ENCODE data around the gene TGFBR2. TPM values are rescaled to one million over a fixed set of nuclear protein-coding genes. Genes with fewer than 3 reads are reported as not detected.

TGFBR2 gene
- total RNA-seq: 100 to 1,000 TPM in 1 of 2 donors, 10 to 100 TPM in 1; 91.8 to 143 TPM

GRCh38 chr3:30606301-30607031, at the start of gene TGFBR2:
TGFBR2 (plus strand) TSS chr3:30606601; CDS start chr3:30606884, 283 bp downstream.
- no peaks in the 10 kb centered on the region for H3K27me3 ChIP-seq
- WGBS, 2 donors: 0 to 1% methylated on average over 11 to 38 of the region's 71 CpGs
- DNase-seq: peak; percentile 92 to 97 (median 95)
- H3K4me1 ChIP-seq: peaks cover 43% of the 10 kb centered on the region
- H3K36me3 ChIP-seq (replicated peaks in 1 of 2; ENCODE audit: insufficient read depth in 1 of 2, low read depth in 2 of 2): no peaks in the 10 kb centered on the region
- intact Hi-C loops (cut with DNase I): no loop called here
- TF ChIP-seq POLR2A (IDR thresholded peaks at IDR 0.05): peak; percentile 94 to 96 (median 94)
- TF ChIP-seq CTCF (IDR thresholded peaks at IDR 0.05): peak in 4 of 7 experiments; percentile 23 to 49 (median 35)
- no peaks in the 10 kb centered on the region for H3K9me3 ChIP-seq
- peak within 1 kb of the TSS; percentile 66 to 75 for H3K4me3 ChIP-seq
- ATAC-seq: peak; percentile 92
- H3K27ac ChIP-seq: peak within 1 kb of the TSS; percentile 94 to 99 (median 98)

GRCh38 chr3:30557746-30558303, 48.6 kb upstream of the TGFBR2 start:
- Histone ChIP-seq H3K4me1 (no peaks in the 10 kb centered on the region), H3K27ac (no peak overlapping the region), H3K27me3 (no peaks in the 10 kb centered on the region), H3K36me3 (replicated peaks in 1 of 2; ENCODE audit: insufficient read depth in 1 of 2, low read depth in 2 of 2) (no peaks in the 10 kb centered on the region), H3K4me3 (no peak overlapping the region), H3K9me3 (no peaks in the 10 kb centered on the region)
- DNase-seq (no peak), ATAC-seq (no peak)
- TF ChIP-seq CTCF (IDR thresholded peaks at IDR 0.05) (no peak), POLR2A (IDR thresholded peaks at IDR 0.05) (no peak)
- intact Hi-C loops (cut with DNase I): no loop called here
- 87 to 96% methylated on average over 1 of the region's 1 CpG for WGBS, 2 donors

- no peak overlapping the region for H3K4me3 ChIP-seq
- no peaks in the 10 kb centered on the region for H3K9me3 ChIP-seq
- 98 to 100% methylated on average over 1 of the region's 1 CpG for WGBS, 2 donors
- intact Hi-C loops (cut with DNase I): no loop called here
- no peak for TF ChIP-seq CTCF (IDR thresholded peaks at IDR 0.05)
- no peak for TF ChIP-seq POLR2A (IDR thresholded peaks at IDR 0.05)
- no peaks in the 10 kb centered on the region for H3K27me3 ChIP-seq
- no peak for ATAC-seq
- H3K27ac ChIP-seq: no peak overlapping the region
- no peaks in the 10 kb centered on the region for H3K4me1 ChIP-seq
- no peak for DNase-seq
- no peaks in the 10 kb centered on the region for H3K36me3 ChIP-seq (replicated peaks in 1 of 2; ENCODE audit: insufficient read depth in 1 of 2, low read depth in 2 of 2)
These were observed 42.4 kb upstream of the TGFBR2 start for GRCh38 chr3:30563956-30564355.

GRCh38 chr3:30567139-30567753, 39.2 kb upstream of the TGFBR2 start:
- ATAC-seq: no peak
- Histone ChIP-seq H3K4me3 (no peak overlapping the region), H3K36me3 (replicated peaks in 1 of 2; ENCODE audit: insufficient read depth in 1 of 2, low read depth in 2 of 2) (no peaks in the 10 kb centered on the region), H3K9me3 (no peaks in the 10 kb centered on the region), H3K4me1 (no peaks in the 10 kb centered on the region), H3K27ac (no peak overlapping the region), H3K27me3 (no peaks in the 10 kb centered on the region)
- DNase-seq: peak in 1 of 4 donors; percentile 14
- intact Hi-C loops (cut with DNase I): no loop called here
- TF ChIP-seq POLR2A (IDR thresholded peaks at IDR 0.05) (no peak), CTCF (IDR thresholded peaks at IDR 0.05) (peak in 1 of 7 experiments; percentile 28)
- 92 to 93% methylated on average over 8 of the region's 8 CpGs for WGBS, 2 donors
